Smooth muscle cell (in vitro differentiated cells): Measurements from ENCODE around the gene ENHO. TPM values are rescaled to one million over a fixed set of nuclear protein-coding genes. Genes with fewer than 3 reads are reported as not detected.

Experiments used
- DNase-seq: peaks from one replicate; lab custom pipeline; 2025; ENCODE audit not compliant: unreplicated experiment; lab: John Stamatoyannopoulos, UW
- H2AFZ ChIP-seq: fragments of 200-600 bp; sonication (generic); 2 replicates; pipeline ENCODE4 v1.6.0; 2016; ENCODE audit warnings: antibody characterized with exemption, low read depth, mild to moderate bottlenecking
- H3F3A ChIP-seq: fragments of 200-600 bp; sonication (generic); 2 replicates; pipeline ENCODE4 v1.6.0; 2017; ENCODE audit warnings: antibody characterized with exemption, low read depth
- H3K27ac ChIP-seq: fragments of 200-600 bp; sonication (generic); 2 replicates; pipeline ENCODE4 v1.5.1; 2016; ENCODE audit warnings: low read depth, mild to moderate bottlenecking
- H3K27me3 ChIP-seq: fragments of 200-600 bp; sonication (generic); 2 replicates; pipeline ENCODE4 v1.6.1; 2016; ENCODE audit warnings: low read depth, mild to moderate bottlenecking
- H3K36me3 ChIP-seq: fragments of 200-600 bp; sonication (generic); 2 replicates; pipeline ENCODE4 v1.5.1; 2016; ENCODE audit warnings: low read depth
- H3K4me1 ChIP-seq: fragments of 200-600 bp; sonication (generic); 2 replicates; pipeline ENCODE4 v1.5.1; 2016; ENCODE audit warnings: low read depth
- H3K4me2 ChIP-seq: fragments of 200-600 bp; sonication (generic); 2 replicates; pipeline ENCODE4 v1.6.0; 2016; ENCODE audit warnings: mild to moderate bottlenecking
- H3K4me3 ChIP-seq: fragments of 200-600 bp; sonication (generic); 2 replicates; pipeline ENCODE4 v1.5.1; 2016; ENCODE audit warnings: mild to moderate bottlenecking
- H3K79me2 ChIP-seq: fragments of 200-600 bp; sonication (generic); 2 replicates; pipeline ENCODE4 v1.6.0; 2016; ENCODE audit warnings: low read depth, mild to moderate bottlenecking
- H3K9ac ChIP-seq: fragments of 200-600 bp; sonication (generic); 2 replicates; pipeline ENCODE4 v1.6.0; 2016; ENCODE audit warnings: low read depth
- H3K9me3 ChIP-seq: fragments of 200-600 bp; sonication (generic); replicated peaks from 2 replicates; pipeline ENCODE4 v1.5.1; 2016; ENCODE audit warnings: low read depth
- H4K20me1 ChIP-seq: fragments of 200-600 bp; sonication (generic); 2 replicates; pipeline ENCODE4 v1.6.0; 2016; ENCODE audit warnings: low read depth
- CTCF ChIP-seq: fragments of 200-600 bp; sonication (generic); IDR thresholded peaks from 2 replicates; pipeline ENCODE4 v1.5.1; 2017; ENCODE audit warnings: borderline replicate concordance, mild to moderate bottlenecking, antibody characterized with exemption; ENCODE audit not compliant: insufficient read depth, poor library complexity, severe bottlenecking
- WGBS: methylation state at CpG from one replicate; pipeline ENCODE4 v1.1.7; 2016; ENCODE audit warnings: low lambda C conversion rate; 5-methylcytosine and 5-hydroxymethylcytosine counted together
- polyA plus RNA-seq: library from polyadenylated mRNA; unstranded; fragments of >200 nt; fragmentation: Nextera tagmentation; extraction: Ambion mirVana; gene quantifications from 2 replicates; pipeline ENCODE4 v1.2.1, GENCODE V29; 2016
- total RNA-seq: library from RNA; depleted of rRNA; stranded (reverse); fragments of >200 nt; gene quantifications from 2 replicates; pipeline ENCODE4 v1.2.3, GENCODE V29; 2014

Gene ENHO
- total and polyA plus RNA-seq, 2 experiments from 2014 or later: 0.97 TPM; not detected in 1

- Histone ChIP-seq H3K9me3 (no peaks in the 10 kb centered on the region), H3K9ac (no peak overlapping the region), H3K4me1 (peaks cover 19% of the 10 kb centered on the region), H3K79me2 (no peaks in the 10 kb centered on the region), H3K27me3 (no peaks in the 10 kb centered on the region), H3K4me3 (no peak overlapping the region), H3K4me2 (no peak overlapping the region), H2AFZ (no peak overlapping the region), H3K27ac (no peak overlapping the region), H3K36me3 (no peaks in the 10 kb centered on the region), H4K20me1 (no peaks in the 10 kb centered on the region), H3F3A (peaks cover 7% of the 10 kb centered on the region)
- TF ChIP-seq CTCF: no peak
- no peak for DNase-seq
- 76% methylated on average over 3 of the region's 5 CpGs for WGBS
Measured at GRCh38 chr9:34555500-34555899, 32.7 kb upstream of the ENHO start.

GRCh38 chr9:34555002-34555348, 32.2 kb upstream of the ENHO start:
- H3K27me3 ChIP-seq: no peaks in the 10 kb centered on the region
- WGBS: 68% methylated on average over 20 of the region's 23 CpGs

GRCh38 chr9:34554211-34555001, 31.6 kb upstream of the ENHO start:
- H3K4me2 ChIP-seq: peak overlapping the region; percentile 60
- H3K27me3 ChIP-seq: no peaks in the 10 kb centered on the region
- no peak for TF ChIP-seq CTCF
- H3K9me3 ChIP-seq: no peaks in the 10 kb centered on the region
- no peaks in the 10 kb centered on the region for H3F3A ChIP-seq
- no peaks in the 10 kb centered on the region for H3K36me3 ChIP-seq
- H3K9ac ChIP-seq: peak overlapping the region; percentile 24
- no peak for DNase-seq
- H3K4me3 ChIP-seq: no peak overlapping the region
- H3K79me2 ChIP-seq: no peaks in the 10 kb centered on the region
- no peak overlapping the region for H2AFZ ChIP-seq
- H4K20me1 ChIP-seq: no peaks in the 10 kb centered on the region
- H3K4me1 ChIP-seq: peaks cover 8% of the 10 kb centered on the region
- WGBS: 31% methylated on average over 16 of the region's 16 CpGs
- H3K27ac ChIP-seq: peak overlapping the region; percentile 65

More at GRCh38 chr9:34555002-34555348, 32.2 kb upstream of the ENHO start:
- DNase-seq: no peak
- Histone ChIP-seq H3K4me3 (no peak overlapping the region), H4K20me1 (no peaks in the 10 kb centered on the region), H3K36me3 (no peaks in the 10 kb centered on the region), H3F3A (peaks cover 3% of the 10 kb centered on the region), H3K4me2 (peak overlapping the region; percentile 60), H3K27ac (no peak overlapping the region), H2AFZ (no peak overlapping the region), H3K9ac (no peak overlapping the region), H3K79me2 (no peaks in the 10 kb centered on the region), H3K9me3 (no peaks in the 10 kb centered on the region), H3K4me1 (peaks cover 13% of the 10 kb centered on the region)
- TF ChIP-seq CTCF: no peak
